ENCODE results near the gene GDA.

DNA sequence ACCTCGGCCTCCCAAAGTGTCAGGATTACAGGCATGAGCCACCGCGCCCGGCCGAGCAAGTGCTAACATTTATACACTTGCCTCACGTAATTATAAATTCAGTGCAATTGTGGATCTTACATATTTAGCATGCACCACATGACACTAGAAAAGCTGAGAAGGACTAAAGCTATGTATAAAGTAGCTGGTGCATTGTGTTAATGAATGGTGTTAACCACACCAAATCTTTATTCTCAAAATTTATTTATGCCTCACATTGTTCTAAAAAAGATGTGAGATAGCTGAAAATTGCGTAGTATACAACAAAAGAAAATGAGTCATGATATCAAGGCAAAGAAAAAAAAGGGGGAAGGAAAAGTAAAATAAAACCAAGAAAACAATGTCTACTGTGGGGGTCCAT is 54.8 kb downstream of the GDA start:
- TF ChIP-seq, protein P1, sequence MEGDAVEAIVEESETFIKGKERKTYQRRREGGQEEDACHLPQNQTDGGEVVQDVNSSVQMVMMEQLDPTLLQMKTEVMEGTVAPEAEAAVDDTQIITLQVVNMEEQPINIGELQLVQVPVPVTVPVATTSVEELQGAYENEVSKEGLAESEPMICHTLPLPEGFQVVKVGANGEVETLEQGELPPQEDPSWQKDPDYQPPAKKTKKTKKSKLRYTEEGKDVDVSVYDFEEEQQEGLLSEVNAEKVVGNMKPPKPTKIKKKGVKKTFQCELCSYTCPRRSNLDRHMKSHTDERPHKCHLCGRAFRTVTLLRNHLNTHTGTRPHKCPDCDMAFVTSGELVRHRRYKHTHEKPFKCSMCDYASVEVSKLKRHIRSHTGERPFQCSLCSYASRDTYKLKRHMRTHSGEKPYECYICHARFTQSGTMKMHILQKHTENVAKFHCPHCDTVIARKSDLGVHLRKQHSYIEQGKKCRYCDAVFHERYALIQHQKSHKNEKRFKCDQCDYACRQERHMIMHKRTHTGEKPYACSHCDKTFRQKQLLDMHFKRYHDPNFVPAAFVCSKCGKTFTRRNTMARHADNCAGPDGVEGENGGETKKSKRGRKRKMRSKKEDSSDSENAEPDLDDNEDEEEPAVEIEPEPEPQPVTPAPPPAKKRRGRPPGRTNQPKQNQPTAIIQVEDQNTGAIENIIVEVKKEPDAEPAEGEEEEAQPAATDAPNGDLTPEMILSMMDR (IDR thresholded peaks at IDR 0.05; ENCODE audit: insufficient read depth, low read depth, low read length): no peak
- no peak for TF ChIP-seq EZH2 (IDR thresholded peaks at IDR 0.05; ENCODE audit: insufficient read depth, low read length)
